Measurements from ENCODE around the gene OR14A2. TPM values are rescaled to one million over a fixed set of nuclear protein-coding genes. Genes with fewer than 3 reads are reported as not detected.

OR14A2 gene
- total RNA-seq, 2 experiments from 2014 or later = not detected

- no peak within 1 kb of the TSS for H3K27ac ChIP-seq (ENCODE audit: low read depth, low read length, poor library complexity, severe bottlenecking)
- no peaks in the 10 kb centered on the region for H3K4me1 ChIP-seq (ENCODE audit: insufficient read depth, low read length, poor library complexity, severe bottlenecking)
- no peak for DNase-seq (ENCODE audit: low spot score)
- no peaks in the 10 kb centered on the region for H3K79me2 ChIP-seq (ENCODE audit: insufficient read depth, low read depth, low read length)
- BruUV-seq (replicated peaks) = no TSS peak
- CTCF ChIA-PET (ENCODE audit: unreplicated experiment) = no interaction called here
- POLR2A ChIA-PET = interaction anchor here (0.7 kb wide), 1 partner anchor 113 kb away, joined by 5 read pairs; no protein-coding TSS in a partner anchor
- H3K9me3 ChIP-seq (ENCODE audit: low read length) = no peaks in the 10 kb centered on the region
- TF ChIP-seq CTCF (conservative IDR thresholded peaks at IDR 0.05; ENCODE audit: low read length) (no peak), EZH2phosphoT487 (IDR thresholded peaks at IDR 0.05; ENCODE audit: borderline replicate concordance, low read depth, low read length) (no peak)
- intact Hi-C loops (cut with micrococcal nuclease; ENCODE audit: unreplicated experiment) = no loop called here
- H3K4me3 ChIP-seq (ENCODE audit: low read depth, low read length, poor library complexity, severe bottlenecking) = no peak within 1 kb of the TSS
- no peak within 1 kb of the TSS for H2AFZ ChIP-seq (ENCODE audit: low read length)
- no peak within 1 kb of the TSS for H3K4me2 ChIP-seq (ENCODE audit: low read length)
- H4K20me1 ChIP-seq (ENCODE audit: insufficient read depth, low read length) = no peaks in the 10 kb centered on the region
- H3K36me3 ChIP-seq (ENCODE audit: insufficient read depth, low read length) = no peaks in the 10 kb centered on the region
- H3K9me2 ChIP-seq (ENCODE audit: insufficient read depth, low read length) = no peaks in the 10 kb centered on the region
Measured at GRCh38 chr1:247679639-247680038, 68.3 kb downstream of the OR14A2 start, which contains the start of gene OR13G1. OR13G1 (minus strand) TSS chr1:247679739; CDS start chr1:247673041, 6,698 bp downstream.

Other genes with a start within 250 kb of the OR14A2 start
- gene OR2C3, start 211.7 kb downstream of the OR14A2 start, total RNA-seq (2014; rRNA removed; shearing (Covaris generic)) = not detected in 2 replicates
- not detected in 2 replicates for gene OR2C3, start 211.7 kb downstream of the OR14A2 start, total RNA-seq (2022)
- gene GCSAML, start 199.0 kb downstream of the OR14A2 start, total RNA-seq (2014; rRNA removed; shearing (Covaris generic)) = not detected in 2 replicates
- not detected in 2 replicates for gene GCSAML, start 199.0 kb downstream of the OR14A2 start, total RNA-seq (2022)
- not detected in 2 replicates for gene OR2G2, start 159.8 kb downstream of the OR14A2 start, total RNA-seq (2014; rRNA removed; shearing (Covaris generic))
- not detected in 2 replicates for gene OR2G2, start 159.8 kb downstream of the OR14A2 start, total RNA-seq (2022)
- not detected in 2 replicates for gene OR2G3, start 142.6 kb downstream of the OR14A2 start, total RNA-seq (2014; rRNA removed; shearing (Covaris generic))
- gene OR2G3, start 142.6 kb downstream of the OR14A2 start, total RNA-seq (2022) = not detected in 2 replicates
- not detected in 2 replicates for gene OR13G1, start 68.4 kb downstream of the OR14A2 start, total RNA-seq (2014; rRNA removed; shearing (Covaris generic))
- not detected in 2 replicates for gene OR13G1, start 68.4 kb downstream of the OR14A2 start, total RNA-seq (2022)
- not detected in 2 replicates for gene OR6F1, start 31.5 kb downstream of the OR14A2 start, total RNA-seq (2014; rRNA removed; shearing (Covaris generic))
- not detected in 2 replicates for gene OR6F1, start 31.5 kb downstream of the OR14A2 start, total RNA-seq (2022)
- gene OR14K1, start 9.5 kb downstream of the OR14A2 start, total RNA-seq (2014; rRNA removed; shearing (Covaris generic)) = not detected in 2 replicates
- not detected in 2 replicates for gene OR14K1, start 9.5 kb downstream of the OR14A2 start, total RNA-seq (2022)
- not detected in 2 replicates for gene OR1C1, start 12.4 kb upstream of the OR14A2 start, total RNA-seq (2014; rRNA removed; shearing (Covaris generic))
- not detected in 2 replicates for gene OR1C1, start 12.4 kb upstream of the OR14A2 start, total RNA-seq (2022)
- not detected in 2 replicates for gene OR14A16, start 76.0 kb upstream of the OR14A2 start, total RNA-seq (2014; rRNA removed; shearing (Covaris generic))
- not detected in 2 replicates for gene OR14A16, start 76.0 kb upstream of the OR14A2 start, total RNA-seq (2022)
- gene OR11L1, start 93.8 kb upstream of the OR14A2 start, total RNA-seq (2014; rRNA removed; shearing (Covaris generic)) = not detected in 2 replicates
- gene OR11L1, start 93.8 kb upstream of the OR14A2 start, total RNA-seq (2022) = not detected in 2 replicates
- gene TRIM58, start 109.0 kb upstream of the OR14A2 start, total RNA-seq (2014; rRNA removed; shearing (Covaris generic)) = not detected in 2 replicates
- not detected in 2 replicates for gene TRIM58, start 109.0 kb upstream of the OR14A2 start, total RNA-seq (2022)
- gene OR2W3, start 147.4 kb upstream of the OR14A2 start, total RNA-seq (2014; rRNA removed; shearing (Covaris generic)) = not detected in 2 replicates
- not detected in 2 replicates for gene OR2W3, start 147.4 kb upstream of the OR14A2 start, total RNA-seq (2022)
- not detected in 2 replicates for gene OR2T8, start 172.1 kb upstream of the OR14A2 start, total RNA-seq (2014; rRNA removed; shearing (Covaris generic))
- not detected in 2 replicates for gene OR2T8, start 172.1 kb upstream of the OR14A2 start, total RNA-seq (2022)
- gene OR2AJ1, start 176.7 kb upstream of the OR14A2 start, total RNA-seq (2014; rRNA removed; shearing (Covaris generic)) = not detected in 2 replicates
- not detected in 2 replicates for gene OR2AJ1, start 176.7 kb upstream of the OR14A2 start, total RNA-seq (2022)
- gene OR2L8, start 200.7 kb upstream of the OR14A2 start, total RNA-seq (2014; rRNA removed; shearing (Covaris generic)) = not detected in 2 replicates
- gene OR2L8, start 200.7 kb upstream of the OR14A2 start, total RNA-seq (2022) = not detected in 2 replicates
- gene OR2AK2, start 217.1 kb upstream of the OR14A2 start, total RNA-seq (2014; rRNA removed; shearing (Covaris generic)) = 0.15 TPM in 1 of 2 replicates, not detected in the other
- not detected in 2 replicates for gene OR2AK2, start 217.1 kb upstream of the OR14A2 start, total RNA-seq (2022)